Measurements from ENCODE around the gene DISP3. TPM values are rescaled to one million over a fixed set of nuclear protein-coding genes. Genes with fewer than 3 reads are reported as not detected.

DISP3 gene
- total RNA-seq, 1 donor from 2014 or later: 0.34 TPM

DNA sequence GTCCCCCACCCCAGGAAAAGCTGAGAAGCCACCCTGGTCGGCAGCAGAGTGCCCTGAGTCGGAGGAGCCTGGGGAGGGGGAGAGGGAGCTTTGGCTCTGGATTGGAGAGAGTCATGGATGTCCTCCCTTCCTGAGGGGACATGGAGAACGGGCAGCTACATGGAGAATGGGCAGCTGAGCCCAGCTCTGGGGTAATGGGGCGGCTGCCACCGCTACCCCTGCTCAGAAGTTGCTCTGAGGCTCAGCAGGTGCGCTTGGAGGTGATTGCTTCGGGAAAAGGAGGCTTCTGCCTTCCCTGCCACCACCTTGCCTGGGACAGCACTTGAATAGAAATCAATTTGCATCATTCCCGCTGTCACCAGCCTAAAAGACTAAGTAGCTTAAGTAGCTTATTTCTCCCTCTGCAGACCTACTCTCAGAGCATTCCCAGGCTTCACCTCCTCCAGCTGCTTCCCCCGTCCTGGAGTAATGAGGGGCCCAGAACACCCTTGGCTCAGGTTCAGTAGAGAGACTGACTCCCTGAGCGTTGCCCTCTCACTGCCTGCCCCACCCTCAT, 8.3 kb downstream of the DISP3 start:
- DNase-seq (ENCODE audit: low spot score): no peak

DNA sequence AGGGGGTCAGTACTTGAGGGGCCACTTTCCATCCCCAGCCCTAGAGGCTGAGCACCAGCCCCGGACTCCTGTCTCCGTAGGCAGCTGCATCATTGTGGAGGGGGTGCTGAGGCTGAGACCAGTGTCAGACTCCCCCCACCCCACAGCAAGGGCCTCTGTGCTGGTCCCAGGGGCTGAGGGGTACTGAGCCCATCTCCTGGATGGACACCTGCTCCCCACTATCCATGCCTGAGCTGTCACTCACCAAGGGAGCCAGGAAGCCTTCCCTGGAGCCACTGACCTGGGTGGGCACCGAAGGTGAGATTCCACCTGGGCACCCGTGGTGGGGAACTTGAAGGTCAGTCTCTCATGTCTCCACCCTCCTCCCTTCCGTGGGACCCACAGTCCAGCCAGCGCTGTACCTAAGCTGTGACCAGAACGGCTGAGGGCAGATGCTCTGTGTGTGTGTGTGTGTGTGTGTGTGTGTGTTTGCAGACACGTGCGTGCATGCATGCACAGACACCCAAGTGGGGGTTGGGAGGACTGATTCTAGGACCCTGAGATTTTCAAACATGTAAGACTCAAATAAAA, 9.3 kb downstream of the DISP3 start:
- DNase-seq (ENCODE audit: low spot score): no peak

DNA sequence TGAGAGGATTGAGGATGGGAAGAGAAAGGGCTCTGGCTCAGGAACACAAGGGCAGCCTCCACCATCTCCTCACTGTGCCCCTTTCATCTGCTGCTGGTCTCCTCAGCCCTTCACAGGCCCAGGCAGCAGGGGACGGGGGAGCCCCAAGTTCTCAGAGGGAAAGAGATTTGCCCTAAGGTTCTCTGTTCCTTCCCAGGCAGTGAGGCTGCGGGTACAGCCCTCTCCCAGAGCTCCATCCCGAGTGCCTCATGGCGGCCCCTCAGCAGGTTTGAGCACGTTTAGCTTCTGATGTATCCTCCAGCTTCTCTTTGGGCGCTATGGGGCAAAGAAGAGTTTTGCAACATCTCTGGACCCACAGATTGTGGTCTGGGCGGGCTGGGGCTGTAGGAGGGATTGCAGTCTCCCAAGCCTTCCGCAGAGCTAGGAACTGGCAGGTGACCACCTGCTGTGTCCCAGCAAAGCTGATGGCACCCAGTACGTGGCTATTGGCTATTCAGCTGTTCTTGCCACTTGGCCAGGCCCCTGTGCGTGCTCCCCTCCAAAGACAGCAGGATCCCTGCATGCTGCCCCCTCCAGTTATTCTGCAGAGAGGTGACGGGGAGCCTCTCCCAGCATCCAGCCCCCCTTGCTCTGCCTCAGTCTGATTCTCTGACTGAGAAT, 10.1 kb downstream of the DISP3 start:
- no peak for DNase-seq (ENCODE audit: low spot score)

DNA sequence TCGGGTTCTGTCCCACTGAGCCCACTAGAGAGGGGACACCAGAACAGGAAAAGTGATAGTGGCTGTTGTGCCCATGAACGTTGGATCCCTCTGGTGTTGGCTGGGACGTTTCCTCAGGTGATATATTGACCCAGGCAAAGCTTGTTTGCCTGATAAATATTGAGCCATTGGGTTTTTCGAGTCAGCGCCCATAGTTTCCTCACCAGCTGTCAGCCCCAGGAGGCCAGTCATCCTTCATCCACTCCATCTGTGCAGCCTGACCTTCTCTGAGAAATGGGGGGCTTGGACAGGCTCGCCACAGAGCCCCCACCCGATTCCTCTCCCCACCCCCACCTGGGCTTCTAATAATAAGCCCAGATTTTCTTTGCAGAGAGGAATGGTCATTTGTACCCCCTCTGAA, 13.3 kb downstream of the DISP3 start:
- DNase-seq (ENCODE audit: low spot score): no peak

DNA sequence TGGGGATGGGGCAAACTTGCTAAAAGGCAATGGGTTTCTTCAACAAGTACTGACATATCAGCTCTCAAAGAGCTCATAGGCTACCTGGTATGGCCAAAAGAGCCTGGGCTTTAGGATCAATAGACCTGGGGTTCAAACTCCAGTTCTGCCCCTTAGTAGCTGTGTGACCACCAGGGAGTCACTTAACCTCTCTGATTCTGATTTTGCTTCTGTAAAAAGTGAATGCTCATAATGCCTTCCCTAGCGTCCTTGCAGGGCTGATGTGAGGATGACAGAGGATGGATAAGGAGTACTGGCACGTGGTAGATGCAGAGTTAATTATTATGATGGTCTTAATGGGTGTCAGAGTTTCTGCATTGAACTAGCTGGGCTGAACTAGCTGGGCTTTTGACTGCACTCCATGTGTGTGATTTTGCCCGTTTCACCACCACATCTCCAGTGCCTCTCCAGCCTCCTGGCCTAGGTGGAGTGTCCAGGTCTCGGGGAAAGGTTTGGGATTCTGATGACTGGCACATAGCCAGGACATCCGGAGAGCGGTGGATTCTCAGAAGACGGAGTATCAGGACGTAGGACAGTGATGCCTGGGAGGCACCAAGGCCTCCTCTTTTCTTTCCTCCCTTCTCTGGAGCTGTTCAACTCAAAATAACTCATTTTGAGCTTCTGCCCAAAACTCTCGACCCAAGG, 15.2 kb downstream of the DISP3 start:
- DNase-seq (ENCODE audit: low spot score): no peak

DNA sequence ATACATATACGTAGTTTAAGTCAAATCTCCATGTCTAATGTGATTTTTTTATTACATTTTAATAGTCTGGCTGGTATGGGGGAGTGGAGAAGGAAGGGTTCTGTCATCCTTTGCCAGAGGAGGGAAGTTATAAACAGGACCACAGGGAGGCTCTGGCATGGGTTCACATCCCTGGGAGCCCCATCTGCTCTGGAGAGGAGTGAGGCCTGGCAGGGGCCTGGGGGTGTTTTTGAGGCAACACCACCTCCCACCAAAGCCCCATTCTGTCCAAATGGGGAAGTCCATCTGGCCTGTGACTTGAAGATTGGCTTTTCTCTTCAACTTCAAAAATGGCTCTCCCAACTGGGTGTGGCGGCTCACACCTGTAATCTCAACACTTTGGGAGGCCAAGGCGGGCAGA, 15.8 kb downstream of the DISP3 start:
- DNase-seq (ENCODE audit: low spot score): no peak

DNA sequence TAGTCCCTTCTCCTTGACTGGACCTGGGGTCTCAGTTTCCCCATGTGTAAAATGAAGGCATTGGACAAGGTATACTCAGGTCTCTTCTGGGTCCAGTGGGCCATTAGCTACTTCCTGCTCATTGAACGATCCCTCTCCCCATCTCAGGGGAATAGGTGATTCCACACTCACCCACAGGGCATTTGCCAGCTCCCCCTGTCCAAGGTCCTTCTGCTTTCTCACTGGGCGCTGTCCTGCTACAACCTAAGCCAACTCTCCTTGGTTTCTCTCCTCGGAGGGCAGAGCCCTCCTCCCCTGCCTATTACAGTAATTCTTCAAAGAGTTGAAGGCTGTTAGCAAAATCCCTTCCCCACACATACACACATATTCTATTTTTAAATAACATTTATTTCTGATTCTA, 16.6 kb downstream of the DISP3 start:
- DNase-seq (ENCODE audit: low spot score): no peak

DNA sequence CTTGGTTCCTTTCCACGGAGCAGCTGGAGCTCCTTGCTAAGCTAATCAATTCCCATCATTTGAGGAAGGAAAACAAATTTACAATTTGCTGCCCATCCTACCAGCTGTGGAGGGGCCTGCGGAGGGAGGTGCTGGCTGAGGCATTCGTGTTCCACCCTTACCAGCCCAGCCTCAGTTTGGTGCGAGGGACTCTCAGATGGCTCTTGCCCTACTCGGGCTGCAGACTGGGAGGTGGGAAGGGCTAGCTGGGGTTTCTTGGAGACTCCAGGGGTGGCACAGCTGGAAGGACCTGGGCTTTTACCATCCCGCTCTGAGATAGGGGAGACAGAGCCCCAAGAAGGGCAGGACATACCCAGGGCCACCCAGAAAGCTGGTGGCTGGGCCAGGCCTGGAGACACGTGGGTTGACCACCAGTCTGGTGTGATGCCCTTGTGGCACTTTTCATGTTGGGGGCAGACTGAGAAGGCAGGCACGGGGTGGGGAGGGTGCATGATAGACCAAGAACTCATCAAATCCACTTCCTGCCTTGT, 17.7 kb downstream of the DISP3 start:
- no peak for DNase-seq (ENCODE audit: low spot score)

DNA sequence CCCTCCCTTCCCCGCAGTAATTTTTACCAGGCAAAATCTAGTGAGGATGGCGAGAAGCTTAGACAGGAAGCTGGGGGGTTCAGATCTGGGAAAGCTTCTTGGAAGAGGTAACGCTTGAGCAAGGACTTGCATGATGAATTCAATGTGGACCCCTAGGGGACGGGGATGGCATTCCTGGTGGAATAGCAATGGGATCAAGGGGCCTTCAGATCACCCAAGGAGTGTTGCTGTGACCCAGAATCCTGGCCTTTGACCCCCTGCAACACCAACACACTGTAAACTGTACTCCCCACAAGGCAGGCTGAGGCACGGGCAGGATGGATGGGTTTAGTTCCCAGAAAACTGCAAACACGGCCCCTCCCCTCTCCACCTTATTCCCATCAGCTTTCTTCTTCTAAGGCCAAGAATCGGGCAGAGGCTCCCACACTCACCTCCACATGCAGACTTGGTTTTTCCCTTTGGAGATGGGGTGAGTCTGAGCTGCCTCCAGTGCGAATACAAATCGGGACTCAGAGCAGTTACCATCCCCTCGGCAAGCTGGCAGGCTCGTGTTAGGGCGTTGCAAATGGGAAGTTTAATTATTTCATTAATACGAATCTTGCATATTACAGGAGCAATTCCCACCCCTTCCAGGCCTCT, 20.1 kb downstream of the DISP3 start:
- DNase-seq (ENCODE audit: low spot score): no peak

DNA sequence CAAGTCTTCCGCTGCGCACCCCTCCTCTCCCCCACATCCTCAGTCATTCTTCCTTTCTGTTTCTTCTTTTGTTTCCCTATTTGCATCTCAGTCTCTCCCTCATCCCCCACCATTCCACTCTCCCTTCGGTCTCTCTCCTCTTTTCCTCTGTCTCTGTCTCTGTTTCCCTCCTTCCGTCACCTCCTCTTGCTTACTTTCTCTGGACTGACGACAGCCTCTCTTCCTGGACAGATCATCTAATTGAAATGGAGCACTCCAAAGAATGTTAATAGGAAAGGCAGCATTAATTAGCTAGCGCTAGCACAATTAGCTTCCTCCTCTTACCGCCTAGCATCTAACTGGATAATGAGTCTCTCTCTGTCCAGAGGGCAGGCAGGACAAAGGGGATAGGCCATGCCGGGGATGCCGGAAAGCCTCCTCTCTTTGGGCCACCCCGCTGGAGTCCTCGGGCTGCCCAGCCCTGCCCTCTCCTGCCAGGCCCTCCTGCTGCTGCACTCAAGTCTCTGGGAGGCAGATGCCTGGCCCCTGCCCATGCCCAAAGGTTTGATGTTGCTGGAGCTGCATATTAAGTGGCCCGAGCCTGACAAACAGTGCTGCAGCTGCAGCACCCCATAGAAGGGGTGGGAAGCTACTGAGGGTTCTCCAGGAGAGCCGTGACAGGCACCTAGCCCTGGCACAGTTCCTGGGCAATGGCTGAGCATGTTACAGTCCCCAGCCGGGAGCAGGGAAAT, 20.8 kb downstream of the DISP3 start:
- no peak for DNase-seq (ENCODE audit: low spot score)

DNA sequence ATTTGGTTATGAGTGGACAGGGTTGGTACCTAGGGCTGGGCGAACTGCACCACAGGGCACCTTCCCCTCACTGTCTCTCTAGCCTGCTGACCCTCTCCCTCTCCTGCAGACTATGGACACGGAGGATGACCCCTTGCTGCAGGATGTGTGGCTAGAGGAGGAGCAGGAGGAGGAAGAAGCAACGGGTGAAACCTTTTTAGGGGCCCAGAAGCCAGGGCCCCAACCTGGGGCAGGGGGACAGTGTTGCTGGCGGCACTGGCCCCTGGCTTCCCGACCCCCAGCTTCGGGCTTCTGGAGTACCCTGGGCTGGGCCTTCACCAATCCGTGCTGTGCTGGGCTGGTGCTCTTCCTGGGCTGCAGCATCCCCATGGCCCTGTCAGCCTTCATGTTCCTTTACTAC, 21.9 kb downstream of the DISP3 start:
- no peak for DNase-seq (ENCODE audit: low spot score)

DNA sequence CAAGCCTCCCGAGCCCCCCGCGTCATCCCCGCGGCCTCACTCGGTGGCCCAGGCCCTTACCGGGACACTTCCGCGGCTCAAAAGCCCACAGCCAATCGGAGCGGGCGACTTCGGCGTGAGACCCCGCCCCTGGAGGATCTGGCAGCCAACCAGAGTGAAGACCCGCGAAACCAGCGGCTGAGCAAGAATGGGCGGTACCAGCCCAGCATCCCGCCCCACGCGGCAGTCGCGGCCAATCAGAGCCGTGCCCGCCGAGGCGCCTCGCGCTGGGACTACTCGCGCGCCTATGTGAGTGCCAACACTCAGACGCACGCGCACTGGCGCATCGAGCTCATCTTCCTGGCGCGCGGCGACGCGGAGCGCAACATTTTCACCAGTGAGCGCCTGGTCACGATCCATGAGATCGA, 22.5 kb downstream of the DISP3 start:
- DNase-seq (ENCODE audit: low spot score): no peak

DNA sequence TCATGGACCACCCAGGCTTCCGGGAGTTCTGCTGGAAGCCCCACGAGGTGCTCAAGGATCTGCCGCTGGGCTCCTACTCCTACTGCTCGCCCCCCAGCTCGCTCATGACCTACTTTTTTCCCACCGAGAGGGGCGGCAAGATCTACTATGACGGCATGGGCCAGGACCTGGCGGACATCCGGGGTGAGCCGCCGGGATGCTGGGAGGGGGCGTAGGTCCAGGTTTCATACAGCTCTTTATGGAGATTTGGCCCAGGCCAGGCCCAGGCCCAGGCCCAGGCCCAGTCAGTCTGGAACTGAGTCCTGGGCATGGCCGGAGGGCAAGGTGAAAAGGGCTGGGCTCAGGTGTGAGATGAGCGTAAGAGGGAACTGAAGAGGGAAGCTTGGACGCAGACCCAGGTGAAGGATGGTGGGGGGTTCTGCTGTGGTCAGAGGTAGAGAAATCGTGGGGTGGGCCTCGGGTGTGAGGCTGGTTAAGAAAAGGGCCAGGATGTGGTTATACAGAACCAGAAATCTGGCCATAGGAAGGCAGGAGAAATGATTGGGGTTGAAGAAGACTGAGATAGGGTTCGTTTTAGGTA, 23.0 kb downstream of the DISP3 start:
- DNase-seq (ENCODE audit: low spot score): no peak

DNA sequence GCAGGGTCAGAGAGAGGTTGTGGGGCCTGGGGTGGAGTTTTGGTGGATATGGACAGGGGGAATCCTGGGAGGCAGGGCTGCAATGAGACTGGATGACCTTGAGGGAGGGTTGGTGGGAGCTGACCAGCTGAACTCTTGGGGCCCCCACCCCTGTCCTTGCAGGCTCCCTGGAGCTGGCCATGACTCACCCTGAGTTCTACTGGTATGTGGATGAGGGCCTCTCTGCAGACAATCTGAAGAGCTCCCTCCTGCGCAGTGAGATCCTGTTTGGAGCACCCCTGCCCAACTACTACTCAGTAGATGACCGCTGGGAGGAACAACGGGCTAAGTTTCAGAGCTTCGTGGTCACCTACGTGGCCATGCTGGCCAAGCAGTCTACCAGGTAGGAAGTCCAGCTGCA, 23.6 kb downstream of the DISP3 start:
- DNase-seq (ENCODE audit: low spot score): no peak

DNA sequence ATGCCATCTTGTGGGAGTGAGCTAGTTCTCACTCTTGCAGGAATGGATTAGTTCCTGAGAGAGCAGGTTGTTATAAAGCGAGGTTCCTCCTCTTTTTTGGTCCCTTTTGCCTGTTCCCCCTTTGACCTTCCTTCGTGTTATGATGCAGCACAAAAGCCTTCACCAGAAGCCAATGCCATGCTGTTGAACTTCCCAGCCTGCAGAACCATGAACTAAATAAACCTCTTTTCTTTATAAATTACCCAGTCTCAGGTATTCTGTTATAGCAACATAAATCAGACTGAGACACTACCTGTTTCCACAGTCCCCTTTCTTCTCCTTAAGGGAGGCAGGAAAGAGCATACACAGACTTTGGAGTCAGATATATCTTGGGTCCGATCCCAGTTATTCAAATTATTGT, 25.6 kb downstream of the DISP3 start:
- DNase-seq (ENCODE audit: low spot score): no peak

DNA sequence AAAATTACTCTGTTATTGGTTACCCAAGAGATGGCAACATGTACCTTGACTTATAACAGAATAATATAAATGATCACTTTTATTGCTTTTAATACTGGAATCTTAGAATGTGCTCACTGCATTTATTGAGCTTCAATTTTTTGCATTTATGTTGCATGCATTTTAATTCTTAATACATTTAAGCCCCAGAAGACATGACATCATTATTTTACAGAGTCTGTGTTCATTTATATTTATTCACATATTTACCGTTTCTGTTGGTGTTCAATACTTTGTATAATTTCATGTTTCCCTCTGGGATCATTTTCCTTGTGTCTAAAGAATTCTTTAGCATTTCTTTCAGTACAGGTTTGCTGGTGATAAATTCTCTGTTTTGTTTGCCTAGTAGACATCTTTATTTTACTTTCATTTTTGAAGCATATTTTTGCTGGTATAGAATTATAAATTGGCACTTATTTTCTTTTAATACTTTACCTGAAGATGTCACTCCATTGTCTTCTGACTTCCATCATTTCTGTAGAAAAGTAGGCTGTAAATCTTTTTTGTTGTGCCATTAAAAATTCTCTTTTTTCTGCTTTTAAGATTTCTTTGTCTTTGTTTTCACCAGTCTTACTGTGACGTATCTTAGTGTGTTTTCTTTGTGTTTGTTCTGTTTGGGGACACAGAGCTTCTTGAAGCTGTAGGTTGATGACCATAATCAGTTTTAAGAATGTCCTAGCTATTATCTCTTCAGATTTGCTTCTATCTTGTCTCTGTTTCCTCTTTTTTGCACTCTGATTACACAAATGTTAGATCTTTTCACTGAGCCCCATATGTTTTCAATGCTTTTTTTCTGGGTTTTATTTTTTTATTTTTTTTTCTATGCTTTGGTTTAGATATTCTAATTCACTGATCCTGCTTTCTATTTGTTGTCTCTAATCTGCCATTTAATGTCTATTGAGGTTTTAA, 26.9 kb downstream of the DISP3 start:
- no peak for DNase-seq (ENCODE audit: low spot score)

DNA sequence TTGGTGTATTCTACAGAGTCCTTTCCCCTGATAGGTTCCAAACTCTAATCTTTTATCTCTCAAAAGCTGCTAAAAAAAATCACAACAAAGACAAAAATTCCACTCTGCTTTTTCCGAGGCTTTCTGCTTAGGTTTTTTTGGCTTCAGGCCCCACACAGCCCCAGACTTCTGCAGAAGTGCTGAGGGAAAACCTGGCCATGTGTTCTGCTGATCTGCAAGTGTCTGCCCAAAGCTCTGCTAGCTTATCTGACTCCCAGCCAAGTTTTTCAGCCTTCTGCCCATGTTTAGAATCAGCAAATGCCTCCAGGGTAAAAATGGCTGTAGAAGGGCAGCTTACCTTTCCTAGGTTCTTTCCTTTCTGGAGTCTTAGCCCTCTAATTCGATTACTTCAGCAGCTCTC, 28.4 kb downstream of the DISP3 start:
- no peak for DNase-seq (ENCODE audit: low spot score)

DNA sequence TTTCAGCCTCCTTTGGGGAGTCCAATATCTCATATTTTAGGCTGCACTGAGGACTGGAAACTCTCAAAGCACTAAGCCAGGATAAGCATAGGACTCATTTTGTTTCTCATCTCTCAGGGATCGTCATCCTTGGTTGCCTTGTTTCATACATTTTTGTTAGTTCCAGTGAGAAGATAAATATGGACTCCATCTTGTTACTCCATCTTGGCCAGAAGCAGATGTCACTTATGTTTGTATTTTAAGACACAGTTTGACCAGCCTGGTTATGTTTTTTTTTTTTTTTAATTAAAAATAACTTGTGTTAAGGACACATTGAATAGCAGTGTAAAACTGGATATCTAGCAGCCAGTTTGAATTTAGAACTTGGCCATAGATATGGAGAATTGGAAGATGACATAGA, 34.7 kb downstream of the DISP3 start:
- no peak for DNase-seq (ENCODE audit: low spot score)

DNA sequence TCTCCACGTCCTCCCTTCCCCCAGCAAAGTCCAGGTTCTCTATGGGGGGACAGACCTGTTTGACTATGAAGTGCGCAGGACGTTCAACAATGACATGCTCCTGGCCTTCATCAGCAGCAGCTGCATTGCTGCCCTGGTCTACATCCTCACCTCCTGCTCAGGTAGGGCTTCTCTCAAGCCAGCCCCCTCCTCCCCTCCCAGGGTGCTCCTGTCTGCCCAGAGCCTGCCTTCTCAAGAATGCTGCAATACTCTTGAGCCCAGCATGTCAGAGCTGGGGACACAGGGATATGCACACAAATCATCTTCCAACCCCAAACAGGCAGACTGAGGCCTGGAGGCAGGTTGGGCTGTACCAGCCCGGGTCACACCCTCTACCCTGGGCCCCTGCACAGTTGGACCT, 35.4 kb downstream of the DISP3 start:
- no peak for DNase-seq (ENCODE audit: low spot score)
